GM19238 (cell line): ENCODE measurements around the gene ART4.

ENCODE experiments used
- DNase-seq: peaks from one replicate; pipeline ENCODE4 v3.0.0; 2011; ENCODE audit warnings: low spot score; ENCODE audit not compliant: insufficient read length

ART4 gene

GRCh38 chr12:14852880-14853279 lies 9.6 kb upstream of the ART4 start:
- no peak for DNase-seq

DNA sequence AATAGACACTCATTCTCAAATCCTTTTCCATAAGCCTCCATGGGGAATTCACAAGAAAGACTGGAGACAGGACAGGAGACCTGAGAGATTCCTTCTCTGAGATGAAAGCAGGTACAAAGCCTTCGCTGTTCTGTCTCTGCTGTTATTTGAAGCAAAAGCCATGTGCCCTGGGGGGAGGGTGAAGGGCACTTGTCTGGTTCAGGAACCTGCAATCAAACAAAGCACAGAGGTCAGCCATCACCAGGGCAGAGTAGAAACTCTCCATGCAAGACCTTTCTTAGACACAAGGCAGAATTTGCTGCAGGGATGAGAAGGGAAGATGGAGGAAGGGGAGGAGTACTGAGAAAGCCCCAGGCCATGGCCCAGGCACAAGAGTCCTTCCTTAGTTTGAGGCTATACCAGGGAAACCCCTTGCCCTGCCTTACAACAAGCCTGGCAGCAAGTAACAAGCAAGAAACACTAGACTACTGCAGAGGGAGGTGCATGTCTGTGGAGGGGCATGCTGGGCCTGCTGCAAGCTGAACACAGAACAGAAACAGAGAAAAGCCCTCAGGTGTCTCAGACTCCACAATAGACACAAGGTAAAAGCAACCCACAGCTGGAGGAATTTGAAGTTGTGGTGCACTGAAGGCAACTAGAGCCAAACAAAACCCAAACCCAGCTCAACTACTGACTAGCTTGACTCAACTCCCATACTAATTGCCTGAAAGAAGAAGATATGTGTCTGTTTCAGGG lies 7.8 kb upstream of the ART4 start:
- no peak for DNase-seq

- no peak for DNase-seq
Measured at GRCh38 chr12:14849661-14850060, 6.3 kb upstream of the ART4 start.

DNA sequence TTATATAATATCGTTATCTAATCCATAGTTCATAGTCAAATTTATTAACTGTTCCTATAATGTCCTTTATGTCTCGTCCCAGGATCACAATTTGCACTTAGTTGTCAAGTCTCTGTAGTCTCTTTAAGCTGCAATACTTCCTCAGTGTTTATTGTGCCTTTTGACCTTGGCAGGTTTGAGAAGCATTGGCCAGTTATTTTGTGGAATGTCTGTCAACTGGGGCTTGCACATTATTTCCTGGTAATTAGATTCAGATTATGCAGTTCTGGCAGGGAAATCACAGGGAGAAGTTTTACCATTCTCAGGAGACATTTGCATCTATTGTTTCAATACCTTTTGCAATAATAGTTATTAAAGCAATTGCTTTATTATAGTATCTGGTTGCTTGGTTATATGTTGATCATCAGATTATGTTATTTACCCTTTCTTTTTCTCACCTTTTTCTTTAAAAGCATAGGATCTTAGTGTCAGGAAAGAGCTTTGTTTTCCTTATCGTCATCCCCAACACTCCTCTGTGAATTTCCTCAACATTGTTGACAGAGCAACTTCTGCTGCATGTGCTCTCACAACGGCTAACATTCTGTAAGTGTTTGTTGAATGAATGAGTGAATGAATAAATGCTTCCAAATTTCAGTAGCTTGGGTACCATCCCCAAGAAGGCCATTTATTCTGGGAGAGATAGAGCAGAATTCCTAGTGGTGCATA lies 3.7 kb upstream of the ART4 start:
- DNase-seq, result no peak

GRCh38 chr12:14846042-14846587 lies 2.8 kb upstream of the ART4 start:
- DNase-seq, result no peak

DNA sequence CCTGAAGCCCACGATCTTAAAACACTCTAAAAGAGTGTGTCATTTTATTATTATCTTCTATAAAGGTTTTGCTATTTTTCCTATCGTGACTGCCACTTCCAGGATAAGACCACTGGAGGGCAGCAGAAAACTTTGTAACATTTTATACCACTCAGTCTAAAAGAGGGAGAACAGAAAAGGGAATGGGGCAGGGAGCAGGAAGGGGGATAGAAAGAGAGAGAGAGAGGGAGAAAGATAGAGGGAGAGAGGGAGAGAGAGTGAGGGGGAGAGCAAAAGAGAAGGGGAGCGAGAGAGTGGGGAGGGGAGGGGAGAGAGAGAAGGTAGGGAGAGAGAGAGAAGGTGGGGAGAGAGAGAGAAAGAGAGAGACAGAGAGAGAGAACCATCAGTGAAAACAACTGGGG lies 2.0 kb upstream of the ART4 start:
- DNase-seq, result peak; percentile 16

DNA sequence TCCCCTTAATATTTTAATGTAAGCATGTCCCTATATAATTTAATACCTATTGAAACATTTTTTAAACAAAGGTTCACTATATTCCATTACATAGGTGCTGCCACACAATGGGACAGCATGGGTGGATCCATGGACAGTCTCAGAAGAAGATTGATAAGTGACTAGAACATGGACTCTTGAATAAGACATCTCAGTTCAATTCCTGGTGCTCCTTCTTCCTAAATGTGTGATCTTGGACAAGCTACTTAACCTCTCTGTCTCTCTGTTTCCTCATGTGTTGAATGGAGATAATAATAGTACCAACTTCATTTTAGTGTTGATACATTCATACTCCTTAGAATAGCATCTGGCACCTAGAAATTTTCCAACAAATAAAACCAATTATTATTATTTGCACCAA lies 1.1 kb upstream of the ART4 start:
- no peak for DNase-seq

GRCh38 chr12:14842315-14842714 lies 1.0 kb downstream of the ART4 start:
- DNase-seq, result no peak

GRCh38 chr12:14841761-14842160 lies 1.6 kb downstream of the ART4 start:
- no peak for DNase-seq

GRCh38 chr12:14840616-14841015 lies 2.7 kb downstream of the ART4 start:
- DNase-seq, result no peak

DNA sequence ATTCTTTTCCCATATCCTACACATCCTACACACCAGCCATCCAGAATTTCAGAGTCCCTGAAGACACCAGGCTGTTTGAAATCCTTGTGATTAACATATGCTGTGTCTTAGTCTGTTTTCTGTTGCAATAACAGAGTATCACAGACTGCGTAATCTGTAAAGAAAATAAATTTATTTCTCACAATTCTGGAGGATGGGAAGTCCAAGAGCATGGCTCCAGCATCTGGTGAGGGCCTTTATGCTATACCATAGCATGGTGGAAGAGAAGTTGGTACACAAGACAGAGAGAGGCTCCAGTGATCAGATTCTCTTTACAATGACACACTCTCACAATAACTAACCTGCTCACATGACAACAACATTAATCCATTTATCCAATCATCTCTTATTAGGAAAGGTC lies 4.1 kb downstream of the ART4 start:
- no peak for DNase-seq

- no peak for DNase-seq
Measured at GRCh38 chr12:14836336-14837210, 6.8 kb downstream of the ART4 start.

DNA sequence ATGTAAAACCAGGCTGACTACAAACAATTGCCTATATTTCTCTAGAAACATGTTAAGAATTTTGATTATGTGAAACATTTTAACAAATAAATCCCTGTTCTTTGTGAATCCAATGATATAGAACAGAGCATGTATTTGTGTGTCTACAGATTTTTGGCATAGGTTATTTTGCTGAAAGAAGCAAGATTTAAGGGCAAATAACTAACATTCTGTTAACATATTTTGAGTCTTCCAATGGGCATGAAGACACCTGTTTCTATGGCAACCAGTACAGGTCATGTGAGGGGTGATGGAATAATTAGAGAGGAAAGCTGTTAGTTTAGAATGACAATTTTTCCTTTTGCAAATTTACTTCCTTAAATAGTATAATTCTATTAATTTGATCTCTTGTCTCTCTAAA lies 8.8 kb downstream of the ART4 start:
- DNase-seq, result no peak

- DNase-seq, result no peak
Measured at GRCh38 chr12:14833952-14834351, 9.4 kb downstream of the ART4 start.

DNA sequence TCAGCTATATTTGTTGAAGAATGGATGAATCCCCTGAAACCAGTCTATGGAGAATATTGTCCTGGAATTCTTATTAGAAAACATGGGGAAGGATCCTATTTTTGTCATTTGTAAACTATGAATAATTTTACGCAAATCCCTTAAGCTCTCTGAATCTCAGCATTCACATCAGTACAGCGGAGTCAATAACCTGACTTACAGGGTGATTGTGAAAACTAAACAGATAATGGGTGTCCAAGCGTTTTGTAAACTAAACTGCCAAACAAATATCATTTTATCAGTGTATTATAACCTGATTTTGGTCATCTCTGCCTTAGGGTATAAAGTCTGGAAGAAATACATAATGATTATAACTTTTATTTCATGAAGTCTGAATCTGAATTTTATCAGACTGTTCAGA lies 10.0 kb downstream of the ART4 start:
- no peak for DNase-seq

- DNase-seq, result no peak
Measured at GRCh38 chr12:14828892-14829291, 14.4 kb downstream of the ART4 start.

GRCh38 chr12:14827043-14827442 lies 16.3 kb downstream of the ART4 start:
- DNase-seq, result no peak

DNA sequence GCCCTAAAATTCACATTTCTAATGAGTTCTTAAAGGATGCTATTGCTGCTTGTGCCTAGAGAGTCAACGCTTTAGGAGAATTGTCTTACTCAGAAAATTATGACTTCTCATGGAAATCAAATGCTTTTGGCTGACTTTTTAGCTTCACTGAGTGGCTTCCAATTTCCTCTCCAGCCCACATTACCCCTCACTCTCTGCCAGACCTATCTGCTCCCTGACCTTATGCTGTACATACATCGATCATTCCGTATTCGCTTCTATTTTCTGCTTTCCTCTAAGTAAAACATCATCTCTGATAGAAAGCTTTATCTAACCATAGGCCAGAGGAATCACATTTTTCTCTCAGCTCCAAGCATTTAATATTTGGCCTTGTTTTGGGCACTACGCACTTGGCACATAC lies 16.8 kb downstream of the ART4 start:
- no peak for DNase-seq

DNA sequence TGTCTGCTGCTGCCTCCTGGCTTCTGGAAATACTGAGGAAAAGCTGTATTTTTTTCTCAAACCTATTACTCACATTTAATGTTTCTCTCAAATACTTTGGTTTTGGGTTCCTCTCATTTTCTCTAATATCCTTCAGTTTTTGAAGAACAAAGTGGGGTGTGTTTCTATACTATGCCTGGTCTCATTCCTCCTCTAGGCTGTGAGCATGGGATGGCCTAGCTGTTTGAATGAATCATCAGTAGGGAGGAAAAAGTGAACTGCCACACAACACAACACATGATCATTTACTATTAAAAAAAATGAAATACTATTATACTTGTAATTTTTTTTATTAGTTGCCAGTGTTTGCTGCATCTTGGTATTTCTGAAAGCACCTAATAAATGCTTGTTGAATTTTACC lies 18.1 kb downstream of the ART4 start:
- DNase-seq, result no peak

GRCh38 chr12:14824012-14824634 lies 19.2 kb downstream of the ART4 start:
- no peak for DNase-seq

DNA sequence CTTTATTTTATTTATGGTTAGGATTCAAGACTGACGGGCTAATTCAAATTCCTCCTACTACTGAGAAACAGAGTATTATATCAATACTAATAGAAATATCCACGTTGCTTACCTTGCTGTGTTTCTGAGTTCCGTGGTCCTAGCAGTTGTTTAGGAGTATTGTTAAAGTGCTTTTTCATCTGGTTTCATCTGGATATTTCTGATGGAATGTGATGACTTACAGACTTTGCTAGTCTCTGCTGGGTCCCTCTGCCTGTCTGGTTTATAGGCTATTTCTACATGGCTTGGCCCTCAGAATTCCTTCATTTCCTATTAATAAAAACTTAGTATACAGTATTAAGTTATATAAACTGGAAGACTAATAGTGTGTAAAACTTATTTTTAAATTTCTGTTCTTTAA lies 29.3 kb downstream of the ART4 start, which contains the start of gene SMCO3:
SMCO3 (minus strand) TSS at position 169 of the 400 bp plus-strand sequence. CDS start 7,502 bp downstream, outside the sequence.
- no peak for DNase-seq
